ENCODE results near the gene PNP.

The PNP gene

DNA sequence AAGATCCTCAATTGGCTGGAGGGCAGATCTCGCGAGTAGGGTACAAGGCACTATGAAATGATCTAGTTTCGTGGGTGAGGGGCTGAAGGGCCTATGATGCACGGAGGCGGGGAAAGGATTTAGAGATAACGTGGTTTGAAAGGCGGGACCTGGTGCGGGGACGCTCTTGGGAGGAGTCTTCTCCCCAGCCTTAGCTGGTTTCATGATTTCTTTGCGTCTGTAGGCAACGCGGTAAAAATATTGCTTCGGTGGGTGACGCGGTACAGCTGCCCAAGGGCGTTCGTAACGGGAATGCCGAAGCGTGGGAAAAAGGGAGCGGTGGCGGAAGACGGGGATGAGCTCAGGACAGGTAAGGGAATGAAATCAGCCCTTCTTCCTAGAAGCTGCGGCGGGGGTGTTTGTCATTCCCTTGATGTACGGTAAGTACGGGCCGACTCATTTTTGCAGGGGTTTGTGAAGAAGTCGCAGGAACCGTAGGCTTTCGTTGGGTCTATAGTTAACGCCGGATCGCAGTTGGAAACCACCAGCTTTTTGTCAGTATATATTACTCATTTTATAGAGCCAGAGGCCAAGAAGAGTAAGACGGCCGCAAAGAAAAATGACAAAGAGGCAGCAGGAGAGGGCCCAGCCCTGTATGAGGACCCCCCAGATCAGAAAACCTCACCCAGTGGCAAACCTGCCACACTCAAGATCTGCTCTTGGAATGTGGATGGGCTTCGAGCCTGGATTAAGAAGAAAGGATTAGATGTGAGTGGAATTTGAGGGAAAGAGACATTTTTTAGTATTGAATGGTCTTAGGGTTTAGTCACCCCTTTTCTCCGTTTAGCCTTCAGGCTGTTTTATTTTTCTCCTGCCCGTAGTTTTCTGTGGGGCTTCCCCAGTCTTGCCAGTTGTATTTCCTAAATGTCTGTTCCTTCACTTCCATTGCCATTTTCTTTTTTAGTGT, 13.6 kb upstream of the PNP start:
- no peak for DNase-seq (ENCODE audit: low spot score)

GRCh38 chr14:20456971-20457370, 12.2 kb upstream of the PNP start:
- no peak for DNase-seq (ENCODE audit: low spot score)

- no peak for DNase-seq (ENCODE audit: low spot score)
Observed at GRCh38 chr14:20458031-20458789, 11.0 kb upstream of the PNP start.

GRCh38 chr14:20460458-20461224, 8.6 kb upstream of the PNP start:
- DNase-seq (ENCODE audit: low spot score): no peak

- peak; percentile 97 for DNase-seq (ENCODE audit: low spot score)
Observed at GRCh38 chr14:20461225-20462141, 7.7 kb upstream of the PNP start, which contains the start of gene PIP4P1. TSS of gene PIP4P1 (minus strand) at chr14:20461434. CDS start at chr14:20461325, 109 bp downstream.

DNA sequence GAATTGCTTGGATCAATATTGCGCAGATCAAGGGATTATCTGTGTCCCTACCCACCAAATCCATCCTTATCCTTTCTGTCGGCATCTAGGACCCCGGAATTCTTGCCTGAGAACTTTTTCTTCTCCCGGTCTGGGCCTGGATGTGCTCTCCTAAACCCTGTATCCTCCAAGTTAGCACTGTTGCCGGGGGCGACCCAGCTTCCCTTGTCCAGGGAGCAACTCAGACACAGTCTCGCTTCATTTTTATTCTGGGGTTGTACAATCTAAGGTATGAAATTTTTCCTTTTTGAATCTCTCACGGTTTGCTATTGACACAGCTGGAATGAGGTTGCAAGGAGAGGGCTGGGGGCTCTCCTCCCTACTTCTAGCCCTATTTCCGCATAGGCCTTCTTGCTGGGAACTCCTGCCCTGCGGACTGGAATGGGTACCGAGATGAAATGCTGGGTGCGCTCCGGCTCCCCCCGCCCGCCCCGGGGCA, 403 bp upstream of the PNP start:
- no peak for DNase-seq (ENCODE audit: low spot score)

DNA sequence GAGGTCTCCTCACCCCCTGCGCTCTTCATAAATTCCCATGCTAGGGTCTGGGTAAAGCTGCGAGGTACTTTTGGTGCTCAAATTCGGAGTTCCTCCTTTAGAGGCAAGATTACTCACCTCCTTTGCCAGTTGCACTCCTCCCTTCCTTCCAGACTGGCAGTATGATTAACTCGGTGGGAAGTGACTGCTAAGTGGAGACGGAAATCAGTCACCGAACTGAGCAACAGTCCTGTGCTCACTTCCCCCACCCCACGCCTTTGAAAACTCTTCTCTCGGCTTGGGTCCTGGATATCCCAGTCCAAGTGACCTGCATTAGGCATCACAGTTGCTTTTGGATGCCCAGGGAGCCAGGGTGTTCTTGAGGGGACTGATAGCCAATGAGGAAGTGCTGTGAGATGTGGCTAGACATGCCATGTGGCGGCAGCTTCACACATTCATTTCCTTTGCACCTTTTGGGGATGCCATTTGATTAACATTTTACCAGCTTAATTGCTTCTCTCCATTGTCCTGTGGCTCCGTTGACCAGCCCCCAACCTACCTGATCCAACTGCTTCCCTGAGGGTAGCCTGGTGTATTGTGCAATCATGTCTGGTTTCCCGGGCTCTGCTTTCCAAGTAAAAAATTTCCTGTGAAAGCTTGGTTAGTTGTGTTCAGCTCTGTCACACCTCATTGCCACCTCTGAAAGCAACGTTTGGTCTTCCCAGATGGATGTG, 840 bp downstream of the PNP start:
- DNase-seq (ENCODE audit: low spot score): no peak

DNA sequence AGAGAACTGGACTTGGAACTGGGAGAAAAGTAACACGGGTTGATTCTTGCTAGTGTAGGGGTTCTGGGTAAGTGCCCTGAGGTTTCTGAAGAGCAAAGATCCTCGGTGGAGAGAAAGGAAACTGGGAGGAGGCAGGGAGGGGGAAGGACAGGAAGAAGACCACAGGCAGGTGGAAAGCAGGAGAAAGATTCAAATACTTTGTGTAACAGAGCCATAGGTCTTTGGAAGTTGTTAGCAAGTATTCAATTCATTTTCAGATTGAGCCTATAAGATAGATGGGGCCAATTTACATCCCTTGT, 1.3 kb downstream of the PNP start:
- DNase-seq (ENCODE audit: low spot score): no peak

DNA sequence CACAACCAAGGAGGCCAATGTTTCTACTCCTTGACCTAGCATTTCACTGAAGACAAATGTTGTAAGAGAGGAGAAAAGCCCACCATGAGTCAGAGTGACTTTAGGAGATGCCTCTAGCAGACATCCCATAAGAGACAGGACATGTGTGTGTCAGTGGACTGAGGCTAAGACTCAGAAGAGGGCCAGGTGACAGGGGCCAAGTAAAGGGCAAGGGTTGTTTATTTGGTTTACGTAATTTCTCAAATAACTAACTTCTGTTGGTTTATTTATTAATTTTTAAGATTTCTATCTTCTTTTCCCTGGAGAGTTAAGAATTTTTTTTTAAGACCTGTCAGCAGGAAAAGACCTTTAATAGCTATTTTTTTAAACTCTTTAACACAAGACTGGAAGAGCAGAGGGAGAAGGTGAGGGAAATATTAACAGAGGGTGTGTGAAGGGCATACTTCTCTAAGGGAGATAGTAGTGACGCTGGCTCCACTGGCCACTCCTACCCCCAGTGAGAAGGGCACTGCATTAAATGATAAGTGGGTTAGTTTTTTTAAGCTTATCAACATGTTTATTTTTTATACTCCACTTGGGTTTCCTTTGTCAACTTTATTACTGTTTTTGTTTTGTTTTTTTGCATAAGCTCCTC, 3.4 kb downstream of the PNP start:
- DNase-seq (ENCODE audit: low spot score): no peak

- no peak for DNase-seq (ENCODE audit: low spot score)
Observed at GRCh38 chr14:20476776-20477175, 7.6 kb downstream of the PNP start.

- DNase-seq (ENCODE audit: low spot score): no peak
Observed at GRCh38 chr14:20477211-20477876, 8.1 kb downstream of the PNP start.

- no peak for DNase-seq (ENCODE audit: low spot score)
Observed at GRCh38 chr14:20478894-20479293, 9.7 kb downstream of the PNP start.

DNA sequence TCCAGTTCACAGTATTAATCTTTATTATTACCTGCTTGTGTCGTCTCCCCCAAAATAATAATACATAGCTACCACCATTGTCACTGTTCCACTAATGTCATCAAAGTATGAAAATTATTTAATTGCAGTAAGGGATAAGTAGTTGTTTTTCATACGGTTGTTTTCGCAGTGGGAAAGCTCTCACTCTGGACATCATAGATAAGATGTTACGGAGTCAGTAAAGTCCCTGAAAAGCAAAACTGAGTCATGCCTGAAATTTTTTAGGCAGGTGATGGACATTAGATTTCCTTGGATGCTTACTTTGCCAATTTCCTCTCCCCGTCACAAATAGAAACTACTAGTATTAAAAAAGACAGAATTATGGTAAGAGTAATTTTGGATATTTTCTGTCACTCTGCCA, 13.2 kb downstream of the PNP start:
- DNase-seq (ENCODE audit: low spot score): no peak

DNA sequence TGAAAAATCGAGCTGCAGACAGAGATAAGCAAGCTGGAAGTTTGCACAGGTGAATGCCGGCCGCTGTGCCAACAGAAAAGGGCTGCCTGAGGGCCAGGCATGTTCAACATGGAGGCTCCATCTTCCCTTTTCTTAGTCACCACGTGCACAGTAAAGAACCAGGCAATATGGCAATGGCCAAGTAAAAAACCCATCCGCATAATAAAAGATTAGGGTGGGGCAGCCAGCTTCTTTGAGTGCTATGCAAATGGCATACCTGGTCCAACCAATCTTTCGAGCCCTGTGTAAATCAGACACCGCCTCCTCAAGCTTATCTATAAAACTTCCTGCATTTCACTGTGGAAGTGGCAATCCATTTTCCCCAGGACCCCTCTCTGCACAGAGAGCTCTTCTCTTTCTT, 16.7 kb downstream of the PNP start:
- no peak for DNase-seq (ENCODE audit: low spot score)

DNA sequence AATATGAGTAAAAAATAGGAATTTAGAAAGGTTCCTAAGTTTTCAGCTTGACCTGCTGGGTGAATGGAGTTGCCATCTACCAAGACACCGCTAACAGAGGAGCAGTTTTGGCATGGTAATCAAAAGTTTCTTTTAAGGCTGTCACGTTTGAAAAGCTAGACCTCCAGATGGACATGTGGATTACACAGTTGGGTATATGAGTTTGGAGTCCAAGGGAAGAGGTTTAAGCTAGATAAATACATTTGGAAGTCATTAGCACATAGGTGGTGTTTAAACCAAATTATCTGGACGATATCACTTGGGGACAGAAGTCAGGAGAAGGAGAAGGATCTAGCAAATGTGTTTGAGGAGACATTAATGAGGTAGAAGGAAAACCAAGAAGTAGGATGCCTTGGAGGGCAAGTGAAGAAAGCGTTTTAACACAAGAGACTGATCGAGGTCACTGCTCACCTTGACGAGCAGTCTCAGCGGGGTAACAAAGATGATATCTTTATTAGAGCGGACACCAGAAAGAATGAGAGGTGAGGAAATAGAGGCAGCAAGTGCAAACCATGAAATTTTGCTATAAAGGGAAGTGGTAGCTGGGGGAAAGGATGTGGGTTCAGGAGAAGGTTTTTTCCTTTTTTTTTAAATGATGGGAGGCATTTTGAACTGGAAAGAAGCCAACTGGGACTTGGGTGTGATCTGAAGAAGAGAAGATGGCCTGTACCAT, 17.6 kb downstream of the PNP start:
- no peak for DNase-seq (ENCODE audit: low spot score)

- no peak for DNase-seq (ENCODE audit: low spot score)
Observed at GRCh38 chr14:20487396-20487725, 18.2 kb downstream of the PNP start.

DNA sequence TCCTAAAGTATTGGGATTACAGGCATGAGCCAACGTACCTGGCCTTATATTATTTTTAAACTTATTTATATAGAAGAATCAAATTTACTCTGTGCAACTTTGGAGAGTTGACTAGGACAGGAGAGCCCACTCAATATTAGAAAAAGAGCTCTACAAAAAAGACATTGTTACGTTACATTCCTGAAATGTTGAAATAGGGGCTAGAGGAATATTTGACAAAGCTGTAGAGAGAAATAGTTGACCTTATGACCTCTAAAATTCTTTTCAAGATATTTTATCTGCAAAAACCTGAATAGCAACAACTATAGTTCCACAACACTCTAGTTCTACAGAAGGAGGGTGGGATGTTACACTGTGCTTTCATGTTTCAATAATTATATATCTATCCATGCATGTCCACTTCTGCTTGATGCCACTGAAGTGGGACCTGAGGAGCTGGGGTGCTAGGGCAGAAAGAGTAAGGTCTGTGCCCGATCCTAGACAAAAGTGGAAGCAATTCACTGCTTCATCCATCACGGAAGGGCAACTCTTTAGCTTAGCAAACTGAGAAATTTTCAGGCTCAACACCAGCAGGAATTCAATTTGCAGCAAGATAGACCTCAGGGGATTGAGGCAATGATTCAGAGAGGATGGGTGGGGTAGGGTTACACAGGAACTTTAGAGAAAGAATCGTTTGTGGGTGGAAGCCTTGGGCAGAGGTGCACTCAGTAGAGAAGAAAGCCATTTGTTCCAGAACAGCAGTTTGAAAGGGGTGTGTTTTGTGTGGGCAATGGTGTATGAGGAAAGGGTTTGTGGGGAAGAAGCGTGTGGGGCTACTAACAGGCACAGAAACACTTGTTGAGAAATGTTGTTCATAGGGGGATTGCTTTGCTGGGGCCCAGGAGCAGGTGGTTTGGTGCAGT, 20.1 kb downstream of the PNP start:
- DNase-seq (ENCODE audit: low spot score): no peak

DNA sequence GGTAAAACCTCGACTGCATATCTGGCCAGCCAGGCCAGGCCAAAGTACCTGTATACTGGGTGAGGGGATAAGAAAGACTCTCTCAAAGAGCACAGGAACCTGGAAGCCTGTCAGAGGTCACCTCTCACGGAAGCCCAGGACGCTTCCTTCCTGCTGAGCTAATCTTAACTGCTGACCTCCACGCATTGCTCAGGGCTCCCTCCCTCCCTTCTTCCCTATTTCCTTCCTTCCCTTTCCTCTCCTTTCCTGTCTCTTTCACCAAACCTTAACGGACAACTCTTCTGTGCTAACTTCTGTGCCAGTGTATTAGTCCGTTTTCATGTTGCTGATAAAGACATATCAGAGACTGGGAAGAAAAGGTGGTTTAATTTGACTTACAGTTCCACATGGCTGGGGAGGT, 21.4 kb downstream of the PNP start:
- DNase-seq (ENCODE audit: low spot score): no peak

Data from left forelimb (tissue), 1 donor.